ENCODE data around the gene FKTN. TPM values are rescaled to one million over a fixed set of nuclear protein-coding genes. Genes with fewer than 3 reads are reported as not detected.

Gene FKTN
- total and polyA plus RNA-seq, 8 donors, result 1.7 to 39.7 (median 4.1) TPM

GRCh38 chr9:105683688-105684275 is 125.9 kb downstream of the FKTN start:
- H3K9me3 ChIP-seq, result no peaks in the 10 kb centered on the region
- TF ChIP-seq EP300 (IDR thresholded peaks at IDR 0.05) (no peak), POLR2A (IDR thresholded peaks at IDR 0.05) (no peak), POLR2AphosphoS5 (IDR thresholded peaks at IDR 0.05) (no peak), CTCF (IDR thresholded peaks at IDR 0.05) (no peak)
- 76 to 96% (median 79%) methylated on average over 1 of the region's 1 CpG for WGBS, 5 donors
- peaks cover 0 to 2% (median 0%) of the 10 kb centered on the region in 3 donors for H3K27me3 ChIP-seq
- no peak overlapping the region for H3K4me3 ChIP-seq
- no peaks in the 10 kb centered on the region for H3K4me1 ChIP-seq
- H3K27ac ChIP-seq, result no peak overlapping the region
- H3K36me3 ChIP-seq, result no peaks in the 10 kb centered on the region
- intact Hi-C loops (cut with DNase I; ENCODE audit: low total_unique reads), result no loop called here
- no peak for DNase-seq

- intact Hi-C loops (cut with DNase I; ENCODE audit: low total_unique reads), result no loop called here
- TF ChIP-seq EP300 (IDR thresholded peaks at IDR 0.05) (no peak), POLR2A (IDR thresholded peaks at IDR 0.05) (no peak), CTCF (IDR thresholded peaks at IDR 0.05) (no peak), POLR2AphosphoS5 (IDR thresholded peaks at IDR 0.05) (no peak)
Measured at GRCh38 chr9:105686936-105687335, 129.0 kb downstream of the FKTN start.

More at GRCh38 chr9:105686936-105687335, 129.0 kb downstream of the FKTN start:
- H3K27me3 ChIP-seq, result peaks cover 0 to 19% (median 0%) of the 10 kb centered on the region in 3 donors
- no peaks in the 10 kb centered on the region for H3K4me1 ChIP-seq
- H3K27ac ChIP-seq, result no peak overlapping the region
- H3K9me3 ChIP-seq, result no peaks in the 10 kb centered on the region
- DNase-seq, result no peak
- no peaks in the 10 kb centered on the region for H3K36me3 ChIP-seq
- WGBS, 5 donors, result 94 to 96% (median 95%) methylated on average over 4 of the region's 4 CpGs
- no peak overlapping the region for H3K4me3 ChIP-seq

Other genes starting within 250 kb of the FKTN start
- gene FSD1L, start 110.1 kb upstream of the FKTN start, total RNA-seq, result 10 to 100 TPM in 1 of 5 donors, 1 to 10 TPM in 3, not detected in 1; 3.0 to 13.2 (median 3.4) TPM
- 1 to 10 TPM in 2 of 3 donors, under 1 TPM in 1; 0.78 to 1.2 (median 1.1) TPM for gene FSD1L, start 110.1 kb upstream of the FKTN start, polyA plus RNA-seq
- 1 to 10 TPM in 1 of 5 donors, not detected in 4; 1.3 TPM for gene TAL2, start 104.3 kb downstream of the FKTN start, total RNA-seq
- not detected for gene TAL2, start 104.3 kb downstream of the FKTN start, polyA plus RNA-seq
- gene TMEM38B, start 136.4 kb downstream of the FKTN start, total RNA-seq, result 10 to 100 TPM in 3 of 5 donors, 1 to 10 TPM in 1, under 1 TPM in 1; 0.87 to 26.8 (median 15.4) TPM
- gene TMEM38B, start 136.4 kb downstream of the FKTN start, polyA plus RNA-seq, result 1 to 10 TPM; 1.7 to 3.8 (median 3.1) TPM

All from stomach (tissue), 9 donors.